ENCODE data around the gene CSNK2A1. TPM values are rescaled to one million over a fixed set of nuclear protein-coding genes. Genes with fewer than 3 reads are reported as not detected.
"Not testable (repeated sequence)": the region's sequence is repeated elsewhere in the genome, so short reads cannot be mapped to it uniquely, and the experiment has no call there.

CSNK2A1 gene
- total and polyA plus RNA-seq, 2 donors: 54.6 to 168 TPM

DNA sequence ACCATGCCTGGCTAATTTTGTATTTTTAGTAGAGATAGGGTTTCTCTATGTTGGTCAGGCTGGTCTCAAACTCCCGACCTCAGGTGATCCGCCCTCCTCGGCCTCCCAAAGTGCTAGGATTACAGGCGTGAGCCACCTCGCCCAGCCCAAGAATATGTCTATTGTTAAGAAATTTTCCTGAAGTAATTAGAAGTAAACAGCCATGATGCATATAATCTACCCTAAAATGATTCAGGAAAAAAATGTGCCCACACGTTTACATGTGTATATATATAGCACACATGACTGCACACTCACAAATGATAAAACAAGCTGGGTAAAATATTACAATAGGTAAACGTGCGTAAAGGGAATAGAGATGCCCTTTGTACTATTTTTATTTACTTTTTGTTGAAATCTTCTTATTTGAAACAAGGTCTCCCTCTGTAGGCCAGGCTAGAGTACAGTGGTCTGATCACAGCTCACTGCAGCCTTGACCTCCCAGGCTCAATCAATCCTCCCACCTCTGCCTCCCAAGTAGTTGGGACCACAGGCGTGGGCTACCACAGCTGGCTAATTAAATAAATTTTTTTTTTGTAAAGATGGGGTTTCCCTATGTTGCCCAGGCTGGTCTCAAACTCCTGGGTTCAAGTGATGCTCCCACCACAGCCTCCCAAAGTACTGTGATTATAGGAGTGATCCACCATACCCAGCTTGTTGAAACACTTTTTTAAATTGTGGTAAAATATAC lies 33.1 kb downstream of the CSNK2A1 start:
- H3K4me3 ChIP-seq (ENCODE audit: low read depth, low read length); H3K4me1 ChIP-seq (ENCODE audit: insufficient read depth); H3K27ac ChIP-seq (ENCODE audit: low read depth); H3K36me3 ChIP-seq (ENCODE audit: insufficient read depth); DNase-seq (ENCODE audit: extremely low spot score): not testable (repeated sequence)
- 87% methylated on average over 9 of the region's 9 CpGs for WGBS

DNA sequence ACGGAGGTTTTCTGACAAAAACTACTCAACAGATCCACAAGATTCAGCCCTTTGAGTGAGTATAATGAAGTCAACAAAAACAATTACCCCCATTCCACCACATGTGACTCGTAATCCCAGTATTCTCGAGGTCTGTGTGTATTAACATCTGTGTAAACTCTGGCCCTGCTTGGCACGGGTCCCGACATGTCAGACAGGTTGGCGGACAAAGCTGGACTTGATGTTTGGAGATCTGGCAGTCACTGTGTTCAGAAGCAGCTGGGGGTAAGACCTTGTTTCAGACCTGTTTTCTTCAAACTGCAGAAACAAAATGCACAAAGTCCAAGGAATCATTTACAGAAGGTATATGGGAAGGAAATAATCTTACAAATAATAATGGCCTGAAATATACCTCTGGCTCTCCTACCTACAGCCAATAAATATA lies 35.2 kb downstream of the CSNK2A1 start:
- WGBS: 37% methylated on average over 6 of the region's 6 CpGs
- H3K36me3 ChIP-seq (ENCODE audit: insufficient read depth); DNase-seq (ENCODE audit: extremely low spot score); H3K4me1 ChIP-seq (ENCODE audit: insufficient read depth); H3K27ac ChIP-seq (ENCODE audit: low read depth); H3K4me3 ChIP-seq (ENCODE audit: low read depth, low read length): not testable (repeated sequence)

DNA sequence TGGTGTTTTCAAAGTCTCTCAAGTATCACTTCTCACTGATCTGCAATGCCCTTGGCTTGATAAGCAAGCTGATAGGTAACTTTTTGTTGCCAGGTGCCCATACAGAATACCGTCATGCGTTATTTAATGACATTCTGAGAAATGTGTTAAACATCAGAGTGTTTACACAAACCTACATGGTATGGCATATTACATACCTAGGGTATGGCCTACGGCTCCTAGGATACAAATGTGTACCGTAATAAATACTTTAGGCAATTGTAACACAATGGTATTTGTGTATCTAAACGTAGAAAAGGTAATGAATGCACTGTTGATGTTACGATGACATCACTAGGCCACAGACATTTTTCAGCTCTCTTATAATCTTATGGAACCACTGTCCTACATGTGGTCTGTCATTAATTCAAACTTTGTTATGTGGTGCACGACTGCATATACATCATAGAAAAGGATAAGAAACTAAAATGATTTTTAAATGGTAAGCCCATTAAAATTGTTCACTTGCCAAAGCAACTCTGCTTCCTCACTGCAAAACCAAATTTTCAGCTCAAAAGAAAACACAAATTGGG lies 35.7 kb downstream of the CSNK2A1 start:
- no peak for DNase-seq (ENCODE audit: extremely low spot score)
- Histone ChIP-seq H3K36me3 (ENCODE audit: insufficient read depth) (peaks cover 3% of the 10 kb centered on the region), H3K4me1 (ENCODE audit: insufficient read depth) (no peaks in the 10 kb centered on the region), H3K4me3 (ENCODE audit: low read depth, low read length) (no peak overlapping the region), H3K27ac (ENCODE audit: low read depth) (no peak overlapping the region)
- 80% methylated on average over 7 of the region's 7 CpGs for WGBS

DNA sequence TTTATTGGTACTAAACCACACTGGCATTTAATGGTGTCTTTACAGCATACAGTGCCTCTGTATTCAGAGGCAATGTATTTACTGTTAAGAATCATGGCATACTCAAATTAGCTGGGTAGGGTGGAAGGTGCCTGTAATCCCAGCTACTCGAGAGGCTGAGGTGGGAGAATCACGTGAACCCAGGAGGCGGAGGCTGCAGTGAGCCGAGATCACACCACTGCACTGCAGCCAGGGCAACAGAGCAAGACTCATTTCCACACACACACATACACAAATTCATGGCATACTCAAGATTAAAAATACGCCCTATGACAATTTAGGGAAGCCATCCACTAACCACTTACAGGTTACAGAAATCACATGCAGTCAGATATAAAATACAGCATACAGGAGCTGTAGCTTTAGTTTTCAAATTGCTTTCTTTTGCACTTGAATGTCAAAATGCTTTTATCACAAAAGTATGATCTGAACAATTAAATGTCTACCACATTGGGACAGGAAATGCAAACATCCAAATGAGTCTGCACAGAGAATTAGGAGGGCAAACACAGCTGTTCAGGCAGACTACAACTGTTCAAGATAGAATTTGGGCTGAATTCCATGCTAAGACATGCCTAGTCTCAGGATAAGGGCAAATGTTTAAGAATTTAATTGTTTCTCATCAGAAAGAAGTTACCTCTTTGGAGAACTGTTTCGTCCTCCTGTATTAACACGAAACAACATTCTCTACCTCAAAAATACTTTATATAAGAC lies 36.4 kb downstream of the CSNK2A1 start:
- no peak overlapping the region for H3K4me3 ChIP-seq (ENCODE audit: low read depth, low read length)
- H3K27ac ChIP-seq (ENCODE audit: low read depth): no peak overlapping the region
- peaks cover 3% of the 10 kb centered on the region for H3K36me3 ChIP-seq (ENCODE audit: insufficient read depth)
- H3K4me1 ChIP-seq (ENCODE audit: insufficient read depth): no peaks in the 10 kb centered on the region
- 92% methylated on average over 7 of the region's 7 CpGs for WGBS
- DNase-seq (ENCODE audit: extremely low spot score): no peak

DNA sequence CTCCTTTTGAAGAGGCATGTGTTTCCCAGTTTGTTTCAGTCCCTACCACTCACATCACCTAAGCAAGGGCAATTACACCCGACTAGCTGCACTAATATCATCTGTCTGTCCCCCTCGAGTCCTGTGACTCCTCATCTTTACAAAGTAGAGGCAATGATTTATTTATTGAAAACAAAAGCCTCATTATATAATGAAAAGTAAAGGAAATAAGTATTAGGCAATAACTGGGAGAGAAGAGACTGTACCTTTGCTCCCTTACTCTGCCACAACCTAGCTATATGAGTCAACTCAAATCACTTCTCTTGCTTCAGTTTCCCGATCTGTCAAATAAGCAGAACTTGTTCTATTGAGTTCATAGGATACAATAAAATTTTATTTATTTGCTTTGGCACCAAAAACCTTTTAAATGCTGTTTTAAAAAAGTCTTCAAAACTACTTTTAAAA lies 38.9 kb downstream of the CSNK2A1 start:
- DNase-seq (ENCODE audit: extremely low spot score): no peak
- WGBS: 77% methylated on average over 3 of the region's 3 CpGs
- peaks cover 3% of the 10 kb centered on the region for H3K36me3 ChIP-seq (ENCODE audit: insufficient read depth)
- H3K4me3 ChIP-seq (ENCODE audit: low read depth, low read length): no peak overlapping the region
- no peak overlapping the region for H3K27ac ChIP-seq (ENCODE audit: low read depth)
- H3K4me1 ChIP-seq (ENCODE audit: insufficient read depth): no peaks in the 10 kb centered on the region

DNA sequence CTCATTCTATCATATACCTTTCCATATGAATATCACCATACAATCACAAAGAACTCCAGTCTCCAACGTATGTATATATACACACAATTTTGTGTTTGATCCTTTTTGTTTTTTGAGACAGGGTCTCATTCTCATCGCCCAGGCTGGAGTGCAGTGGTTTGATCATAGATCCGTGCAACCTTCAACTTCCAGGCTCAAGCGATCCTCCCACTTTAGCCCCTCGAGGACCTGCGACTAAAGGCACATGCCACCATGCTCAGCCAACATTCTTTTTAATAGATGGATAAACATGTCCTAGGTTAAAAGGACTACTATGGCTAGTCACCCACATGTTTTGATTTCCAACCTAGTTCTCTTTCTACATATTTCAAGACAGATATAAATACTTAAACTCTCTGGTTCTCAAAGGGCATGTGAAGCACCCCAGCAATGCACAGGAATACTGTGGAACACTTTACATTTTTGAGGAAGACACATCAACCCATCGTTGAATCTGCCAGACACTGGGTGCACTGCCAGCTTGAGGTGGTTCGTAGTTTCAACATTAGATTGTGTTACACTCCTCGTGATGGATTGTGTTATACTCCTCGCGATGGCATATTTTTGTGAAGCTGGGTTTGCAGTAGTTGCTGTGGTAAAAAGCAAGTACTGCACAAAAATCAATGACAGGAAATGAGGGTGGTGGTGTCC lies 40.4 kb downstream of the CSNK2A1 start:
- DNase-seq (ENCODE audit: extremely low spot score): no peak
- Histone ChIP-seq H3K36me3 (ENCODE audit: insufficient read depth) (peaks cover 4% of the 10 kb centered on the region), H3K4me1 (ENCODE audit: insufficient read depth) (no peaks in the 10 kb centered on the region), H3K4me3 (ENCODE audit: low read depth, low read length) (no peak overlapping the region), H3K27ac (ENCODE audit: low read depth) (no peak overlapping the region)
- WGBS: 95% methylated on average over 11 of the region's 11 CpGs

DNA sequence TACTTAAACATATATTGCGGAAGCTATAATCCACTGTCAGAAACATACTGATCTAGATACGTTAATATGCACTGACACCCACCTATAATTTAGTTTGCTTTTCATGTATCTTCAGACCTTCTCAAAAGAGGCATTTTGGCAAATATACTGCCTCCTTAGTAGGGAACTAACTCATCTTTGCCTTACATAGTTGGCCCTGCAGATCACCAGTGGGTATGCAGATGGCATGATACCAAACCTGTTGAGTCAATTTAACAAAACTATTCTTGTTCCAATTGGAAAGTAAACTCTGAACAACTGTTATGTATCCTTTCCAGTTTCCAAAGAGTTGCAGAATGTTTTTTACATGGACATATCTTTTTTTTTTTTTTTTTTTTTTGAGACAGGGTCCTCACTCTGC lies 45.6 kb downstream of the CSNK2A1 start:
- WGBS: 96% methylated on average over 2 of the region's 2 CpGs
- Histone ChIP-seq H3K36me3 (ENCODE audit: insufficient read depth) (peaks cover 1% of the 10 kb centered on the region), H3K27ac (ENCODE audit: low read depth) (no peak overlapping the region)

DNA sequence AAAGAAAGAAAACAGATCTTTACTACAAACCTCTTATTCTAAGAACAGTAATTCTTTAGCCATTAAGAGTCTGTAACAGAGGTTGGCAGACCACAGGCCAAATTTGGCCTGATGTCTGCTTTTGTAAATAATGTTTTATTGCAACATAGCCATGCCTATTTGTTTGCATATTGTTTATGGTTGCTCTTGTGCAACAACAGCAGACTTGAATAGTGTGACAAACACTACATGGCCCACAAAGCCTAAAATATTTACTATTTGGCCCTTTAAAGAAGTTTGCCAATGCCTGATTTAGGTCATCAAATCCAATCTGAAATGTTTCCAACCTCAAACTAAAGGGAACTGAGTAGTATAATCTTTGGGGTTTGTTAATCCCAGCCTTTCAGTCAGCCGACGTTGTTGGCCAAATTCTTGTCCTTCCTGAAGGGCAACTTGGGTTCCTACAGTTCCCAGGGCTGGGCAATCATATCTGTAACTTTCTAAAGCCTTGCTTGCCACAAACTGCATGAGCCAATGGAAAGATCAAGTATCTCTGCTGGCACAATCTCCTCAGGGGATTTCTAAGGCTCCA lies 47.4 kb downstream of the CSNK2A1 start:
- Histone ChIP-seq H3K27ac (ENCODE audit: low read depth) (peak overlapping the region; percentile 15), H3K4me1 (ENCODE audit: insufficient read depth) (no peaks in the 10 kb centered on the region), H3K4me3 (ENCODE audit: low read depth, low read length) (no peak overlapping the region), H3K36me3 (ENCODE audit: insufficient read depth) (peaks cover 1% of the 10 kb centered on the region)
- DNase-seq (ENCODE audit: extremely low spot score): no peak
- WGBS: 34% methylated on average over 2 of the region's 2 CpGs

More for the DNA sequence above, 45.6 kb downstream of the CSNK2A1 start:
- Histone ChIP-seq H3K4me1 (ENCODE audit: insufficient read depth) (no peaks in the 10 kb centered on the region), H3K4me3 (ENCODE audit: low read depth, low read length) (no peak overlapping the region)
- no peak for DNase-seq (ENCODE audit: extremely low spot score)

DNA sequence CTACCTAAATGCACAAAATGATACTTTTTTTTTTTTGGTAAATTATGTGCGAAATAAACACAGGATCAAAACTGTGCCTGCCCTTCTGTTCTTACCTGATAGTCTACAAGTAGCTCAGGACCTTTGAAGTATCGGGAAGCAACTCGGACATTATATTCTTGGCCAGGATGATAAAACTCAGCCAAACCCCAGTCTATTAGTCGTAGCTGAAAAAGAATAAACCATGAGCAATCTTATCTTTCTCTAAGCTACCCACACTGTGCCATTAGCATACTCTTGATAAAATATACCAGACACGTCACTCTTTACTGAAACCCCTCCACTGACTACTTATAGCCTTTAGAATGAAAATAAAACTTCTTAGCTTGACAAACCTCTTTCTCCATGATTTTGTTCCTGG lies 51.4 kb downstream of the CSNK2A1 start:
- no peaks in the 10 kb centered on the region for H3K4me1 ChIP-seq (ENCODE audit: insufficient read depth)
- H3K36me3 ChIP-seq (ENCODE audit: insufficient read depth): peaks cover 2% of the 10 kb centered on the region
- 88% methylated on average over 5 of the region's 5 CpGs for WGBS
- no peak overlapping the region for H3K4me3 ChIP-seq (ENCODE audit: low read depth, low read length)
- H3K27ac ChIP-seq (ENCODE audit: low read depth): no peak overlapping the region
- DNase-seq (ENCODE audit: extremely low spot score): no peak

DNA sequence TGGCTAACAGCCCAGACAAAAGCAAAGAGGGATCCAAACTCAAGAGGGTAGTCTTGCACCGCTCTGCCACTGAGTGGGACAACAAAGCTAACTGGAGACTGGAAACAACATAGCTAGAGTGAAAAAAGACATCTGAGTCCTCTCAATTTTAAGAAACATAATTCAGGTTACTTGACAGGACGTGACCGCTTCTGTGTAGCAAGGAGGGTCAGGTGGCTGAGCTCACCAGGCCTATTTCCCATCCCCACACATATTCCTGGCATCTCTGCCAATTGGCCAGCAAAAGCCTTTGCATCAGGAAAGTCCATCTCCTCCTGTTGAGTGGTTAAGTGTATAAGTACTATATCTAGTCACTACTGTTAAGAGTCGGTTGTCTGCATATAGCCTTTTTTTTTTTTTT lies 55.9 kb downstream of the CSNK2A1 start:
- H3K4me3 ChIP-seq (ENCODE audit: low read depth, low read length): no peak overlapping the region
- 90% methylated on average over 4 of the region's 4 CpGs for WGBS
- peaks cover 2% of the 10 kb centered on the region for H3K36me3 ChIP-seq (ENCODE audit: insufficient read depth)
- no peak overlapping the region for H3K27ac ChIP-seq (ENCODE audit: low read depth)
- DNase-seq (ENCODE audit: extremely low spot score): no peak
- H3K4me1 ChIP-seq (ENCODE audit: insufficient read depth): no peaks in the 10 kb centered on the region

DNA sequence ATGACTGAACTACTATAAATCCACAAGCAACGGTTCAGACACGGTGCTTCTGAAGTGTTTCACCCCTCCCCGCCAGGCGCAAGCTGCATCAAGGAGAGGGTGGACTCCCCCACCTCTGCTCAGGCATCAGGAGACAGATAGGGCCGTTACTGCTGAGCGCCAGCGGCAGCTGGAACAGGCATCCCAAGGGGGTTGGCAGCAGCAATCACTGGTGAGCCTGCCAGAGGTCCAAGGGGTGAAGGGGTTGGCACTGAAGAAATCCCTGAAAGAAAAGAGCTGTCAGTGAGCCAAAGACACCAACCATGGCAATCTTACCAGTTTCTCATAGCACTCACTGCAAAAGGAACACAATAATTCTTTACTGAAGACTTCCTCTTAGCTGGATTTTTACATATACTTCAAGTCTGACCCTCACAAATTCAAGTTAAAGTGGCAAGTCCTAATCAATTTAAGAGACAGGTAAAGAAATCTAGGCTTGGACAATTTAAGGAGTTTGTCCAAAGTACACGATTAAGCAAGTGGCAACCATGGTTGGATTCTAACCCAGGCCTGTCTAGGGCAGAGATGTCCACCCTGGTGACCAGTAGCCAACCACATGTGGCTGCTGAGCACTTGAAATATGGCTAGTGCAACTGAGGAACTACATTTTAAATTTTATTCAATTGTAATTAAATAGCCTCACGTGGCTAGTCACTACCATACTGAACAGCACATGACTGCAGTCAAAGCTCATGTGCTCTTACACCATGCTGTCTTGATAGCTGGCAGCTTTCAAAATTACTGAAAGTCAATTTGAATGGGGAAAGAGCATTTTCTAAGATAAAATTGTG lies 59.6 kb downstream of the CSNK2A1 start:
- WGBS: 76% methylated on average over 9 of the region's 9 CpGs
- Histone ChIP-seq H3K27ac (ENCODE audit: low read depth) (no peak overlapping the region), H3K4me1 (ENCODE audit: insufficient read depth) (no peaks in the 10 kb centered on the region), H3K36me3 (ENCODE audit: insufficient read depth) (peaks cover 2% of the 10 kb centered on the region), H3K4me3 (ENCODE audit: low read depth, low read length) (no peak overlapping the region)
- DNase-seq (ENCODE audit: extremely low spot score): no peak

DNA sequence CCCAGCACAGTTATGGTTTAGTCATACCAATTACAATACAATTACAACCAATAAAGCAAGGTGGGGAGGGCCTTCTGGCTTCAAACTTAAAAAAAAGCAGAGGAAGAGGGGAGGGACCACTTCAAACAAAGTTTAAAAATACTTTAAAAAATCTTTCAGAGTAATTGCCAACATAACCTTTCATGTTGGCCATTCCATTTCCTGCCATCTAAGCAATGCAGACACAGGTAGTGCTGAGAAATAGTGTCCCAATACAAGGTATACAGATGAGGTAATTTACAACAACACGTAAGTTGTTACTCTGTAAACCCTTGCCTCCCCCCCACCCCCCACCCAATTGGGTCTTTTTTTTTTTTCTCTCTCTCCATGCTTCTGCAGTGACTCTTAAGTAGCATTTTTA lies 62.4 kb downstream of the CSNK2A1 start:
- H3K4me1 ChIP-seq (ENCODE audit: insufficient read depth): no peaks in the 10 kb centered on the region
- 81% methylated on average over 1 of the region's 1 CpG for WGBS
- no peak overlapping the region for H3K27ac ChIP-seq (ENCODE audit: low read depth)
- DNase-seq (ENCODE audit: extremely low spot score): no peak
- no peaks in the 10 kb centered on the region for H3K36me3 ChIP-seq (ENCODE audit: insufficient read depth)
- no peak overlapping the region for H3K4me3 ChIP-seq (ENCODE audit: low read depth, low read length)

DNA sequence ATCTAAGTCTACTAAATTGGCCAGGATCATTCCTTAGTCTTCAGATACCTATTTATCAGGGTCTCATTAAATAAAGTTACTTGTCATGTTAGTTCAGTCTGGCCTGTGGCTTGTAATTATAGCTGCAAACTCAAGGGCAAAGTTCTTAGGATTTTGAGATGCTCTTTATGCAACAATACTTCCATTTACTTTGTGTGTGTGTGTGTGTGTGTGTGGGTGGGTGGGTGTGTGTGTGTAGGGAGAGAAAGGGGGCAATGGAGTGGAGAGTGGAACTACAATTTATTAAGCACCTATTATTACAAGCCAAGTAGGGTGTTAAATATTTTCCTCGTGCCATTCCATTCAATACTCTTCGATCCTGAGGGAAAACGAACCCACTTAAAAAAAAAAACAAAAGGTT lies 63.5 kb downstream of the CSNK2A1 start:
- H3K36me3 ChIP-seq (ENCODE audit: insufficient read depth): no peaks in the 10 kb centered on the region
- DNase-seq (ENCODE audit: extremely low spot score): no peak
- no peak overlapping the region for H3K4me3 ChIP-seq (ENCODE audit: low read depth, low read length)
- no peaks in the 10 kb centered on the region for H3K4me1 ChIP-seq (ENCODE audit: insufficient read depth)
- WGBS: 71% methylated on average over 3 of the region's 3 CpGs
- no peak overlapping the region for H3K27ac ChIP-seq (ENCODE audit: low read depth)

Data from urinary bladder (tissue), 4 donors.